Prostate gland (tissue), 2 donors: ENCODE measurements around the gene EXOC3. TPM values are rescaled to one million over a fixed set of nuclear protein-coding genes. Genes with fewer than 3 reads are reported as not detected.

ENCODE experiments used
- DNase-seq: peaks from one replicate; pipeline ENCODE4 v3.0.0-alpha.2; 2019; ENCODE audit warnings: low spot score
- H3K27ac ChIP-seq, 2 donors: fragments of 200-600 bp; sonication (generic); 2 replicates each; pipeline ENCODE4 v1.5.1; 2017 to 2019
- H3K27me3 ChIP-seq: fragments of 200-600 bp; sonication (generic); replicated peaks from 2 replicates; pipeline ENCODE4 v1.5.1; 2019; ENCODE audit not compliant: insufficient read depth
- H3K36me3 ChIP-seq, 2 donors: fragments of 200-600 bp; sonication (generic); 1 replicate in 1 of 2; 2 replicates in 1 of 2; pipeline versions ENCODE4 v1.5.1 to v1.8.1; 2017 to 2019
- H3K4me1 ChIP-seq: fragments of 200-600 bp; sonication (generic); replicated peaks from 2 replicates; pipeline ENCODE4 v1.5.1; 2019
- H3K4me3 ChIP-seq, 2 donors: fragments of 200-600 bp; sonication (generic); 2 replicates each; pipeline ENCODE4 v1.5.1; 2017 to 2019
- H3K9me3 ChIP-seq: fragments of 200-600 bp; sonication (generic); 2 replicates; pipeline ENCODE4 v1.5.1; 2017
- CTCF ChIP-seq, 4 experiments: fragments of 200-600 bp in 2 of 4; fragments of 450-650 bp in 2 of 4; sonication (generic) in 2 of 4; IDR thresholded peaks; 1 replicate in 3 of 4; 2 replicates in 1 of 4; pipeline ENCODE4 v1.5.1; 2016 to 2019; ENCODE audit warnings: antibody characterized with exemption in 4 of 4, mild to moderate bottlenecking in 2 of 4, moderate library complexity in 2 of 4
- POLR2A ChIP-seq: fragments of 450-650 bp; IDR thresholded peaks from one replicate; pipeline ENCODE4 v1.6.1; 2016; ENCODE audit warnings: antibody characterized with exemption, mild to moderate bottlenecking
- POLR2AphosphoS5 ChIP-seq: sonication (generic); formaldehyde crosslinking; IDR thresholded peaks from one replicate; pipeline ENCODE4 v1.6.1; 2017; ENCODE audit warnings: antibody characterized with exemption
- WGBS: methylation state at CpG from one replicate; pipeline ENCODE4 v1.1.5; 2018; 5-methylcytosine and 5-hydroxymethylcytosine counted together
- intact Hi-C: fragments of 100-400 bp; cut with DNase I; formaldehyde crosslinking; loops from one replicate; pipeline ENCODE4 v1.14.2; 2022
- total RNA-seq, 2 donors: library from RNA; depleted of rRNA; stranded (reverse); fragments of >200 nt; gene quantifications; one replicate each; pipeline ENCODE4 v1.1.0, GENCODE V29; 2016

EXOC3 gene
- total RNA-seq, 2 donors from 2014 or later: 44.3 to 79.7 TPM

DNA sequence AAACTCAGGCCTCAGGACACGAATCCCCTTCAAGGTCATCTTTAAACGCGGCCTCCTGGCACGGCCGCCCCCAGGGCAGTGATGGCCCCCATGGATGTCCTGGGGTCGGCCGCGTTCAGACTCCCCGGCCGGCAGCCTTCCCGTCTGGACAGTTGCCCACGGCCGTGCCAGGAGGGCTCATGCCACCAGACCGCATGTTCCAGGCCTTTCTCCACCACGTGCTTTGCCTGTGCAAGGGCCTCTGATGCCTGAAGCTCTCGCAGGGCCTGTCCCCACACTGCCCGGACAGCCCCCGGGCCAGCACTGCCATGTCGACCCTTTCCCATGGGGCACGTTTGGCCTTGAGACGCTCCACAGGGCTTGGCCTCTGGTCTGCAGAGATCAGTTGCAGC, 46.7 kb downstream of the EXOC3 start:
- no peak overlapping the region for H3K4me3 ChIP-seq
- 73% methylated on average over 21 of the region's 21 CpGs for WGBS
- no peak overlapping the region for H3K27ac ChIP-seq
- H3K36me3 ChIP-seq: no peaks in the 10 kb centered on the region
- TF ChIP-seq POLR2AphosphoS5 (no peak), POLR2A (no peak), CTCF (IDR thresholded peaks at IDR 0.05) (no peak)
- H3K4me1 ChIP-seq: no peaks in the 10 kb centered on the region
- peaks cover 8% of the 10 kb centered on the region for H3K27me3 ChIP-seq
- no peaks in the 10 kb centered on the region for H3K9me3 ChIP-seq
- intact Hi-C loops: no loop called here
- DNase-seq: no peak

DNA sequence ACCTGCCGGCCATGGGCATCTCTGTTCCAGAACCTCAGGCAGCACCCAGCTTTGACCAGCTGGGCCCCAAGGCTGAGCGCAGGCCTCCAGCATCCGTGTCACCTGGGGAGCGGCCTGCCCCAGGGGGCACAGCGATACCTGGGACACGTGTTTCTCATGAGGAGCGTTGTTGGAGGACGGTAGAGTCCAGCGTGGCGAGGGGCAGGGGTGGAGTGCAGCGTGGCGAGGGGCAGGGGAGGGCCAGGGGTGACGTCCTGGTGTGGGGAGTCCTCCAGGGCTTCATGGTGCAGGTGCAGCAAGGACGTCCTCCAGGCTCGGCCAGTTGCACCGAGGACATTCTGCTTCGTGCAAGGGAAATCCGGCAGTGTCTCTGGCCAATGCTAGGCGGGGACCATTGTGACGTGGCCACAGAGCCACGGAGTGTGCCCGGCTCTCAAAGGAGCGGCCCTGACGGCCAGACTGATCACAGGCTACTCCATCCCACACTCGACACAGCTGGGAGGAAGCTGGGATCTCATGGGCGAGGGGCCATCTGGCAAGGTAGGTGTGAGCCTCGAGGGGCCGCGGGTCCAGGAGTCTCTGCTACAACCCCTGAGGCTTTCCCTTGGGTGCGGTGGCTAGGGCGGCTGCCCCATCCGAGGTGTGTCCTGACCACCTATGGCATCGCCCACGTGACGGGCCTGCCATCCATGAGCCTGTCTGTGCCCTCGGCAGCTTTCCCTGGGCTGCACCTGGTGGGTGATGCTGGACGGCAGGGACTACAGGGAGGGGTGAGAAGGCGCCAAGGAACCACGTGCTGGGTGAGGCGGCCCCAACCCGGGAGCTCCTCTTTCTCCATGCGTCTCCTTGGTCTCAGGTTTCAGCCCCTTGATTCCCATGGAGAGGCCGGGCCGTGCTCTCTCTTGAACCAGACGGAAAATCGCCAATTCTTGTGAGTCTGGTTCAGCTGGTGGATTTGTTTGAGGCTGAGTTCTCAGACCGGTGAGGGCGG, 47.4 kb downstream of the EXOC3 start:
- Histone ChIP-seq H3K36me3 (no peaks in the 10 kb centered on the region), H3K9me3 (no peaks in the 10 kb centered on the region), H3K4me3 (no peak overlapping the region), H3K4me1 (no peaks in the 10 kb centered on the region), H3K27ac (no peak overlapping the region), H3K27me3 (peaks cover 8% of the 10 kb centered on the region)
- whole genome bisulfite sequencing: 72% methylated on average over 47 of the region's 48 CpGs
- intact Hi-C loops: no loop called here
- no peak for DNase-seq
- TF ChIP-seq POLR2AphosphoS5 (no peak), POLR2A (no peak), CTCF (IDR thresholded peaks at IDR 0.05) (no peak)

DNA sequence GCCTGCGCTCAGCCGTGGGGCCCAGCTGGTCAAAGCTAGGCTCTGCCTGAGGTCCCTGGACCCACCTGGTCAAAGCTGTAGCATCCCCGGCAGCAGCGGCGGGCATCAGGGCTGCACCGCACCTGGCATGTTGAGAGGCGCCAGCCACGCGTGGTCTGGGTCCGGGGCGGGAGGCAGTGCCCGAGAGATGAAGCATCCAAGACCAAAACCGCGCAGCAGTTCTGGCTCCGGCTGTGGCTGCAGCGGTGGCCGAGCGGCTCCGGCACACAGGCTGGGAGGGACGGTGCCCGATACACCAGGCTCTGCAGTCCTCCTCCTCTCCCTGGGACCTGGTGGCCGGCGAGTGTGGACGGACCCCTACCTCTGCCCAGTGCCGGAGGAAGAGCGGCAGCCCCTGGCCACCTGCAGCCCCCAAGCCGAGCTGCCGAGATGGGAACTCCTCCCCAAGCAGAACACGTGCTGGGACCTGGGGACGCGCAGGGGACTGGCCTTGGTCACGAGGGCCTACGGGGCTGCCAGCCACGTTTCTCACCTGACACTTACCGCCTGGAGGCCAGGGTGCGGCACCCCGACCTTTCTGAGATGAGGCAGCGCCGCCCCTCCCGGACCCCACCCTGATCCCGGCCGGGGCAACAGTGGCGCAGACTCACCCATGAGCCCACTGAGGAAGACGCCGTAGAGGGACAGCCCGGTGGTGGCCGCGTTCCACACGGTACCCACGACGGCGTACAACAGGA, 48.3 kb downstream of the EXOC3 start:
- Histone ChIP-seq H3K27ac (no peak overlapping the region), H3K27me3 (peaks cover 8% of the 10 kb centered on the region), H3K4me3 (no peak overlapping the region), H3K9me3 (no peaks in the 10 kb centered on the region), H3K4me1 (no peaks in the 10 kb centered on the region), H3K36me3 (no peaks in the 10 kb centered on the region)
- no peak for DNase-seq
- 89% methylated on average over 46 of the region's 52 CpGs for WGBS
- intact Hi-C loops: no loop called here
- no peak for TF ChIP-seq POLR2AphosphoS5
- no peak for TF ChIP-seq CTCF (IDR thresholded peaks at IDR 0.05)
- TF ChIP-seq POLR2A: no peak

- intact Hi-C loops: no loop called here
- TF ChIP-seq POLR2AphosphoS5: no peak
- TF ChIP-seq CTCF (IDR thresholded peaks at IDR 0.05): no peak
- no peak for TF ChIP-seq POLR2A
- H3K4me3 ChIP-seq: no peak overlapping the region
These were observed 48.8 kb downstream of the EXOC3 start for GRCh38 chr5:491856-492155.

More at GRCh38 chr5:491856-492155, 48.8 kb downstream of the EXOC3 start:
- no peak overlapping the region for H3K27ac ChIP-seq
- peaks cover 8% of the 10 kb centered on the region for H3K27me3 ChIP-seq
- no peaks in the 10 kb centered on the region for H3K9me3 ChIP-seq
- H3K36me3 ChIP-seq: no peaks in the 10 kb centered on the region
- DNase-seq: no peak
- H3K4me1 ChIP-seq: no peaks in the 10 kb centered on the region
- WGBS: 89% methylated on average over 18 of the region's 19 CpGs
